ENCODE results near the gene NAGK. TPM values are rescaled to one million over a fixed set of nuclear protein-coding genes. Genes with fewer than 3 reads are reported as not detected.

NAGK gene
- total RNA-seq, 1 donor: 57.2 TPM

DNA sequence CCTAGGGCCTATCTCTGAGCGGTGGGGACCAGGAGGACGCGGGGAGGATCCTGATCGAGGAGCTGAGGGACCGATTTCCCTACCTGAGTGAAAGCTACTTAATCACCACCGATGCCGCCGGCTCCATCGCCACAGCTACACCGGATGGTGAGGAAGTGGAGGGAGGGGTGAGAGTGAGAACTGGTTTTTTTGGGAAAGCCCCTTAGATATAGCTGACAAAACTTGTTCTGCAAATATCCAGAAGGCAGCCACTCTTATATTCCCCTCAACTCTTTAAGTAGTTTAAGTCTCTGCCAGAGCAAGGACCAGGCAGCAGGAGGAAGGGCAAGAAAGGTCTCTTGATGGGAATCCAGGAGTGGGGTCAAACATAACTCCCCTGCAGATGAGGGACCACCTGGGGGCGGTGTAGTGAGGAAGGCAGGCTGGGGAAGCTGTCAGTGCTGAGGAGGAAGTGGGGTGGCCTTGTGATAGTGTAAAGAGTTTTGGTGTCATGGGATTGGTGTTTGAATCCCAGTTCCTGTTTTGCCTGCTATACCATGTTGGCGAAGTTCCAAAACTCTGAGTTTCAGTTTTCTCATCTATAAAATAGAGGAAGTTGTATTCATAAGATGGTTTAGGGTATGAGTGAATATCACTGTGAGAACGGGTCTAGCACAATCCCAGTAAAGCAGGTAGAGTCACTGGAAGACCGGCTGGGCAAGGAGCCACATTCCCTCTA is 3.4 kb downstream of the NAGK start:
- no peak for TF ChIP-seq CTCF (IDR thresholded peaks at IDR 0.05; ENCODE audit: extremely low read depth, low read depth, low read length)
- H3K27me3 ChIP-seq (ENCODE audit: insufficient read depth, low read length): no peaks in the 10 kb centered on the region
- peaks cover 45% of the 10 kb centered on the region for H4K20me1 ChIP-seq (ENCODE audit: insufficient read depth, low read length)
- peak; percentile 81 for DNase-seq (ENCODE audit: insufficient read length, low spot score, missing footprints)
- no peak overlapping the region for H3K4me2 ChIP-seq (ENCODE audit: insufficient read depth, low read length)
- H3K9me3 ChIP-seq (ENCODE audit: low read depth, low read length): no peaks in the 10 kb centered on the region
- H2AFZ ChIP-seq (ENCODE audit: low read length): no peak overlapping the region
- peaks cover 56% of the 10 kb centered on the region for H3K36me3 ChIP-seq (ENCODE audit: insufficient read depth, low read length)
- no peak overlapping the region for H3K4me3 ChIP-seq (ENCODE audit: insufficient read depth, low read length)
- H3K27ac ChIP-seq (ENCODE audit: low read depth, low read length): no peak overlapping the region
- peaks cover 22% of the 10 kb centered on the region for H3K4me1 ChIP-seq (ENCODE audit: insufficient read depth, low read length)
- peaks cover 72% of the 10 kb centered on the region for H3K79me2 ChIP-seq (ENCODE audit: insufficient read depth, low read length)

DNA sequence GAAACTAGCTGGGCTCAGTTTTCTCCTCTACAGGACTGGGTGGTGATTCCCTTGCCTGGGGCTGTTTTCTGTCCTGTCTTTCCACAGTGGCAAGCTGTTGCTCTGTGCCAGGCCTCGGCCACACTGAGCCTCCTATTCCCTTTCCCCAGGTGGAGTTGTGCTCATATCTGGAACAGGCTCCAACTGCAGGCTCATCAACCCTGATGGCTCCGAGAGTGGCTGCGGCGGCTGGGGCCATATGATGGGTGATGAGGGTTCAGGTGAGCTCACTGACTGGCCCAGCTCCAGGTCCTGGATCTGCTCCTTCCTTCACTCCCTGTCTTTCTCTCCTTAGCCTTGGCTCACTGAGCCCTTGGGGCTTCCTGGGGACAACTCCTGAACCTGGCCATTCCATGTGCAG is 4.0 kb downstream of the NAGK start:
- peaks cover 72% of the 10 kb centered on the region for H3K79me2 ChIP-seq (ENCODE audit: insufficient read depth, low read length)
- TF ChIP-seq CTCF (IDR thresholded peaks at IDR 0.05; ENCODE audit: extremely low read depth, low read depth, low read length): no peak
- H3K4me1 ChIP-seq (ENCODE audit: insufficient read depth, low read length): peaks cover 18% of the 10 kb centered on the region
- no peak overlapping the region for H2AFZ ChIP-seq (ENCODE audit: low read length)
- H3K9me3 ChIP-seq (ENCODE audit: low read depth, low read length): no peaks in the 10 kb centered on the region
- no peak overlapping the region for H3K4me2 ChIP-seq (ENCODE audit: insufficient read depth, low read length)
- peaks cover 62% of the 10 kb centered on the region for H3K36me3 ChIP-seq (ENCODE audit: insufficient read depth, low read length)
- H3K27me3 ChIP-seq (ENCODE audit: insufficient read depth, low read length): no peaks in the 10 kb centered on the region
- DNase-seq (ENCODE audit: insufficient read length, low spot score, missing footprints): no peak
- no peak overlapping the region for H3K27ac ChIP-seq (ENCODE audit: low read depth, low read length)
- H4K20me1 ChIP-seq (ENCODE audit: insufficient read depth, low read length): peaks cover 45% of the 10 kb centered on the region
- H3K4me3 ChIP-seq (ENCODE audit: insufficient read depth, low read length): no peak overlapping the region

GRCh38 chr2:71073475-71073874 is 5.0 kb downstream of the NAGK start:
- peaks cover 15% of the 10 kb centered on the region for H3K4me1 ChIP-seq (ENCODE audit: insufficient read depth, low read length)

More at GRCh38 chr2:71073475-71073874, 5.0 kb downstream of the NAGK start:
- Histone ChIP-seq H3K4me2 (ENCODE audit: insufficient read depth, low read length) (no peak overlapping the region), H2AFZ (ENCODE audit: low read length) (no peak overlapping the region), H3K36me3 (ENCODE audit: insufficient read depth, low read length) (peaks cover 69% of the 10 kb centered on the region), H4K20me1 (ENCODE audit: insufficient read depth, low read length) (peaks cover 45% of the 10 kb centered on the region), H3K27ac (ENCODE audit: low read depth, low read length) (no peak overlapping the region), H3K79me2 (ENCODE audit: insufficient read depth, low read length) (peaks cover 71% of the 10 kb centered on the region), H3K27me3 (ENCODE audit: insufficient read depth, low read length) (no peaks in the 10 kb centered on the region), H3K9me3 (ENCODE audit: low read depth, low read length) (no peaks in the 10 kb centered on the region), H3K4me3 (ENCODE audit: insufficient read depth, low read length) (no peak overlapping the region)
- TF ChIP-seq CTCF (IDR thresholded peaks at IDR 0.05; ENCODE audit: extremely low read depth, low read depth, low read length): no peak
- DNase-seq (ENCODE audit: insufficient read length, low spot score, missing footprints): no peak
